Effector memory CD8-positive, alpha-beta T cell (primary cell): Measurements from ENCODE around the gene C5orf15.

ENCODE experiments used
- ATAC-seq: fragments of 150-1000 bp; cut with Tn5 transposase; replicated peaks from 2 replicates; pipeline ENCODE4 v1.10.0; 2021; ENCODE audit warnings: mild to moderate bottlenecking, moderate library complexity
- DNase-seq, 3 experiments: peaks; one replicate each; pipeline ENCODE4 v3.0.0; 2021
- H3K27ac Mint-ChIP-seq, 2 donors: one replicate each; pipeline ENCODE4 v1.8.0; 2022; ENCODE audit warnings: mild to moderate bottlenecking in 2 of 2, mixed read lengths in 2 of 2, moderate library complexity in 2 of 2
- H3K27me3 Mint-ChIP-seq, 2 donors: one replicate each; pipeline ENCODE4 v1.8.0; 2022; ENCODE audit warnings: mixed read lengths in 2 of 2
- H3K36me3 Mint-ChIP-seq: one replicate; pipeline ENCODE4 v1.8.0; 2022; ENCODE audit warnings: mild to moderate bottlenecking, moderate library complexity, mixed read lengths; ENCODE audit not compliant: insufficient read depth
- H3K4me1 Mint-ChIP-seq, 2 donors: one replicate each; pipeline ENCODE4 v1.8.0; 2022; ENCODE audit warnings: low read depth in 2 of 2, mixed read lengths in 2 of 2
- H3K4me3 Mint-ChIP-seq, 2 donors: one replicate each; pipeline ENCODE4 v1.8.0; 2022; ENCODE audit warnings: mild to moderate bottlenecking in 2 of 2, mixed read lengths in 2 of 2, moderate library complexity in 2 of 2
- H3K9me3 Mint-ChIP-seq, 2 donors: one replicate each; pipeline ENCODE4 v1.8.0; 2022; ENCODE audit warnings: mixed read lengths in 2 of 2

C5orf15 gene

DNA sequence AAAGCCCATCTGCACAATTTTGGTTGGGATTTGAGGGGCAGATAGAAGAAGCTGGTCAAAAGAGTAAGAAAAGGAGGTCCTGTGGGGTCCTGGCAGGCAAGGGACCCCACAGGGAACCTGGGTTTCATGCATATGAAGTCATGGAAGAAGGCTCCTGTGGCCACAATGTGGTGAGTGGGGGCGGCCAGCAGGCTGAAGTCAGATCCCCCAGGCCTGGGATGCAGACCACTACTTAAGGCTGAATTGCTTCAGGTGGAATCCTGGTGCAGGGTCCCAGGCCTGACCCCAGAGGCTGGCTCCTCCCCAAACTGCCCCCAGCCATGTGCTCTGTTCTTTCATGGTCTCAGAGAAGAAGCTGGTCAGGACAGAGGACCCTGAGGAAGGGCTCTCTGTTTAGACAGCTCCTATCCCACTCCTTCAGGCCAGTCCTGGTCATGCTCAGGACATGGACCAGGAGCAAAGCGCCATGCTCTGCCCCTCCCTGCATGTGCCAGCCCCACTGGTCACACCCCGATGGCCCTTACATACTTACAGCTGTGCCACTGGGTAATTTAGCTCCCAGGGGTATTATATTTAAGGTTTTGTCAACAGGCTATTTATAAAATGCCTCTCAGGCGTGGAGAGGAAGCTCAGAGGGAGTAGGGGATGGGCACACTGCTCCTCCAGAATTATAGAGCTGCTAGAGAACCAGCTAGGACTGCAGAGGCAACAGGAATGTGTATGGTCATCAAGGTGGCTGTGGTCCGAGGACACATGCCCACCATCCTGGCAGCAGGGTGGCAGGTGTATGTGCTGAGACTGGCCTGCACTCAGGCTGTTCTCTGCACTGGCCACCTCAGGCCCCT lies 33.4 kb downstream of the C5orf15 start:
- no peaks in the 10 kb centered on the region for H3K9me3 Mint-ChIP-seq
- DNase-seq: no peak
- no peaks in the 10 kb centered on the region for H3K36me3 Mint-ChIP-seq
- peak overlapping the region; percentile 7 to 10 for H3K27ac Mint-ChIP-seq
- H3K27me3 Mint-ChIP-seq: peaks cover 0 to 24% of the 10 kb centered on the region in 2 donors
- peak; percentile 20 for ATAC-seq
- no peak overlapping the region for H3K4me3 Mint-ChIP-seq
- peaks cover 3 to 6% of the 10 kb centered on the region in 2 donors for H3K4me1 Mint-ChIP-seq

DNA sequence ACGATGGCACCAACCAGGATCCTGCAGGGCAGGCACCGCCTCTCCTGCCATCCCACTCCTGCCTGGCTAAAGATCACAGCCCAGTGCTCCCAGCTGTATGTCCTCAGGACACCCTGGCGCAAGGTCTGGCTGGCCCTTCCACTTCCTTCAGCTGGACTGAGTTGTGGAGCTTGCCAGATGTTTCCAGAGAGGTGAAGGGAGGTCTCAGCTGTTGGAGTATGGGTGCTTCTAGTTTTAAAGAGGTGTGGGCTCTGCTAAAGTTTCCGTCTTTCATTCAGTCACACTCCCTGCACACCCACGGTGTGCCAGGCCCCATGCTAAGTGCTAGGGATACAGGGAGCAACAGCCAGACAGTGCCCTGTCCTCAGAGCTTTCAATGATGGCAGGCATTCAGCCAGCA lies 34.1 kb downstream of the C5orf15 start:
- Mint-ChIP-seq H3K9me3 (no peaks in the 10 kb centered on the region), H3K27ac (peak overlapping the region in 1 of 2 donors; percentile 85), H3K27me3 (peaks cover 0 to 24% of the 10 kb centered on the region in 2 donors), H3K36me3 (no peaks in the 10 kb centered on the region), H3K4me1 (peaks cover 5 to 8% of the 10 kb centered on the region in 2 donors), H3K4me3 (no peak overlapping the region)
- no peak for ATAC-seq
- DNase-seq: no peak

- Mint-ChIP-seq H3K27me3 (peaks cover 0 to 24% of the 10 kb centered on the region in 2 donors), H3K27ac (peak overlapping the region in 1 of 2 donors; percentile 85), H3K4me1 (peaks cover 5 to 8% of the 10 kb centered on the region in 2 donors), H3K4me3 (no peak overlapping the region), H3K9me3 (no peaks in the 10 kb centered on the region), H3K36me3 (no peaks in the 10 kb centered on the region)
- ATAC-seq (no peak), DNase-seq (no peak)
These were observed 34.6 kb downstream of the C5orf15 start for GRCh38 chr5:133933670-133934295.

DNA sequence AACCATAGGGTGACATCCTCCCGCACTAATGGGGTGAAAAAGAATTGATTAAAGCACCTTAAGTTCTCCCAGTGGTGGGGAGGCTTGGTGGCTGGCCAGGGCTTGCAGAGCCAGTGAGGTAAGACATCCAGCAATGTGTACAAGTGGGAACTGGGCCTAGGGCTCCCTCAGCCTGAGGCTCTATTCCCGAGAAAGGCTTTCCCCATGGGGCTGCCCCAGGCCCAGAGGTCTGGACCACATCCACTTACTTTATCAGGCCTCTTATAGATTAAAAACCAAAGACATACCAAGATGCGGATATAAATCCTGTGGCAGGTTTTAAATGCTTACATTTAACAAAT lies 35.3 kb downstream of the C5orf15 start:
- peaks cover 5 to 8% of the 10 kb centered on the region in 2 donors for H3K4me1 Mint-ChIP-seq
- H3K36me3 Mint-ChIP-seq: no peaks in the 10 kb centered on the region
- no peak for DNase-seq
- H3K27me3 Mint-ChIP-seq: peaks cover 0 to 24% of the 10 kb centered on the region in 2 donors
- peak overlapping the region in 1 of 2 donors; percentile 85 for H3K27ac Mint-ChIP-seq
- no peak overlapping the region for H3K4me3 Mint-ChIP-seq
- no peaks in the 10 kb centered on the region for H3K9me3 Mint-ChIP-seq
- ATAC-seq: no peak

GRCh38 chr5:133932441-133933168 lies 35.8 kb downstream of the C5orf15 start:
- ATAC-seq (no peak), DNase-seq (no peak)
- Mint-ChIP-seq H3K4me1 (peaks cover 5 to 8% of the 10 kb centered on the region in 2 donors), H3K27me3 (peaks cover 0 to 24% of the 10 kb centered on the region in 2 donors), H3K27ac (peak overlapping the region in 1 of 2 donors; percentile 85), H3K36me3 (no peaks in the 10 kb centered on the region), H3K9me3 (no peaks in the 10 kb centered on the region), H3K4me3 (no peak overlapping the region)

- no peaks in the 10 kb centered on the region for H3K9me3 Mint-ChIP-seq
- H3K36me3 Mint-ChIP-seq: no peaks in the 10 kb centered on the region
- H3K27ac Mint-ChIP-seq: peak overlapping the region in 1 of 2 donors; percentile 89
- DNase-seq (no peak), ATAC-seq (no peak)
- H3K4me1 Mint-ChIP-seq: peaks cover 5 to 8% of the 10 kb centered on the region in 2 donors
- no peak overlapping the region for H3K4me3 Mint-ChIP-seq
- H3K27me3 Mint-ChIP-seq: peaks cover 0 to 21% of the 10 kb centered on the region in 2 donors
These were observed 36.9 kb downstream of the C5orf15 start for GRCh38 chr5:133931546-133931945.

DNA sequence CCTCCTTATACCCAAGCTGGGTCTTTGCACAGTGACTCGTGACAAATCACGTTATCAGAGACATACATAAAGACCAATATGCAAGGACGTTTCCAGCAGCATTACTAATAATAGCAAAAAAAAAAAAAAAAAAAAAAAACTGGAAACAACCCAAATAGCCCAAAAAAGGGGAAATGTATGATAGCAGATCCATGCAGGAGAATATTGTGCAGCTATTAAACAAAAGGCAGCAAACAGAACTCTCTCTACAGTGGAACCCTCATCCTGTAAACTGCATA lies 37.7 kb downstream of the C5orf15 start:
- Mint-ChIP-seq H3K9me3 (no peaks in the 10 kb centered on the region), H3K4me1 (peaks cover 5 to 8% of the 10 kb centered on the region in 2 donors), H3K36me3 (no peaks in the 10 kb centered on the region), H3K4me3 (peak overlapping the region; percentile 77 to 79), H3K27me3 (peaks cover 0 to 18% of the 10 kb centered on the region in 2 donors), H3K27ac (peak overlapping the region; percentile 89 to 93)
- DNase-seq (no peak), ATAC-seq (no peak)

DNA sequence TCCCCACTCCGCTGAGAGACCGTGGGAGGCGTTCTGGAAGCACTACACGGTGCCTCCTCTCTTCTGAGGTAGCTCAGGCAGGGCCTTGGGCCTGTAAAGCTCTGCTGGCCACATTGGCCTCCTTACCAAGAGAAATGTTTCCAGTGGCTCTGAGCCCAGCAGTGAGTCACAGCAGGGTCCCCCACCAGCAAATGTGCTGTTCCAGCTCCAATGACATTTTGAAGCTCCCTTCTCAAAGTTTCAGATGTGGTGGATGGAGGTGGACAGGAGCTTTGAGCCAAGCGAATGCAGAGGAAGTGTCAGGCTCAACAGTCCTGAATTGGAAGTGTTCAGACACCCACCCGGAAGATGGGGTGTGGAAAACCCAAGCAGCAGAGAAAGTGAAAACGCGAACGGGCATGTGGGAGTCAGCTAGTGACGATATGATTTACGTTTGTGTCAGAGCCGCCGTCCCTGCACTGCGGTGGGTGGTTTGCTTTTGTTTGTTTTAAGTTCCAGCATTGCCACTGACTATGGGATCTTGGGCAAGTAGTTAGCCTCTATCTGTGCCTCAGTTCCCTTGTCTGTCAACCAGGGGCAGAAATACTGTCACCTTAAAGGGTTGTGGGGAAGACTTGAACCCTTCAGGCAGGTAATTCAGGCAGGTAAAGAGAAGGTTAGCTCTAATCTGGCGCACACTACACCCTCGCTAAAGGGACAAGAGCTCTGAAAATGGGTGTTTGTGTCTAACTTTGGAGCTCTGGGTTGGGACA lies 38.2 kb downstream of the C5orf15 start:
- peak; percentile 86 for ATAC-seq
- peaks cover 4 to 23% of the 10 kb centered on the region in 2 donors for H3K27me3 Mint-ChIP-seq
- no peaks in the 10 kb centered on the region for H3K9me3 Mint-ChIP-seq
- peak overlapping the region; percentile 89 to 93 for H3K27ac Mint-ChIP-seq
- peak overlapping the region; percentile 77 to 79 for H3K4me3 Mint-ChIP-seq
- H3K4me1 Mint-ChIP-seq: peaks cover 5 to 8% of the 10 kb centered on the region in 2 donors
- no peaks in the 10 kb centered on the region for H3K36me3 Mint-ChIP-seq
- peak; percentile 17 to 50 (median 25) for DNase-seq

- no peaks in the 10 kb centered on the region for H3K9me3 Mint-ChIP-seq
- peaks cover 5 to 8% of the 10 kb centered on the region in 2 donors for H3K4me1 Mint-ChIP-seq
- DNase-seq: no peak
- peak overlapping the region; percentile 89 to 93 for H3K27ac Mint-ChIP-seq
- no peak for ATAC-seq
- H3K36me3 Mint-ChIP-seq: no peaks in the 10 kb centered on the region
- no peak overlapping the region for H3K4me3 Mint-ChIP-seq
- peaks cover 10 to 26% of the 10 kb centered on the region in 2 donors for H3K27me3 Mint-ChIP-seq
These were observed 39.6 kb downstream of the C5orf15 start for GRCh38 chr5:133928587-133929393.

- Mint-ChIP-seq H3K27me3 (peaks cover 10 to 26% of the 10 kb centered on the region in 2 donors), H3K4me1 (peaks cover 5 to 8% of the 10 kb centered on the region in 2 donors), H3K36me3 (no peaks in the 10 kb centered on the region), H3K4me3 (no peak overlapping the region), H3K9me3 (no peaks in the 10 kb centered on the region), H3K27ac (peak overlapping the region in 1 of 2 donors; percentile 56)
- ATAC-seq (no peak), DNase-seq (no peak)
These were observed 40.9 kb downstream of the C5orf15 start for GRCh38 chr5:133927300-133928180.

GRCh38 chr5:133926489-133927299 lies 41.7 kb downstream of the C5orf15 start:
- H3K27me3 Mint-ChIP-seq: peaks cover 10 to 34% of the 10 kb centered on the region in 2 donors
- H3K4me3 Mint-ChIP-seq: no peak overlapping the region
- no peaks in the 10 kb centered on the region for H3K36me3 Mint-ChIP-seq
- DNase-seq: no peak
- no peaks in the 10 kb centered on the region for H3K9me3 Mint-ChIP-seq
- no peak overlapping the region for H3K27ac Mint-ChIP-seq
- peaks cover 5 to 8% of the 10 kb centered on the region in 2 donors for H3K4me1 Mint-ChIP-seq
- ATAC-seq: no peak
